Measurements from ENCODE around the gene ATP8B4.

Gene ATP8B4

GRCh38 chr15:49926740-49927139 lies 192.3 kb downstream of the ATP8B4 start:
- no peak for DNase-seq

- DNase-seq, result no peak
These were observed 195.4 kb downstream of the ATP8B4 start for GRCh38 chr15:49923671-49924070.

DNA sequence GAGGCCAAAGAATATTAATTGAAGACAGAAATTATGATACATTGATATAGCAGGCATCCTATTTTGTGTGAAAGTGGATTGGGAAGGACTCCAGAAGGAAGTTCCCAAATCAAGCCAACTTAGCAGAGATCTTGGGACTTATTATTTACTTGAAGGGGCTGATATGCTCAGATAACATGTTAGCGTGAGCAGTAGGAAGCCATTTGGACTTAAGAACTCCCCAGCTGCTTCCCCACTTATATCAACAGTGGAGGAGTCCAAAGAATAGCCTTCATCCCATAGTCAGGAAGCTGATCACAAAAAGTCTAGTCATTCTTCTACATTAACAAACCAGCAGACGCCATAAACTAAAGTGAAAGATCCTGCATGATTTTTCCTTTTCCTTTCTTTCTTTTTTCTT lies 200.0 kb downstream of the ATP8B4 start:
- DNase-seq, result no peak

DNA sequence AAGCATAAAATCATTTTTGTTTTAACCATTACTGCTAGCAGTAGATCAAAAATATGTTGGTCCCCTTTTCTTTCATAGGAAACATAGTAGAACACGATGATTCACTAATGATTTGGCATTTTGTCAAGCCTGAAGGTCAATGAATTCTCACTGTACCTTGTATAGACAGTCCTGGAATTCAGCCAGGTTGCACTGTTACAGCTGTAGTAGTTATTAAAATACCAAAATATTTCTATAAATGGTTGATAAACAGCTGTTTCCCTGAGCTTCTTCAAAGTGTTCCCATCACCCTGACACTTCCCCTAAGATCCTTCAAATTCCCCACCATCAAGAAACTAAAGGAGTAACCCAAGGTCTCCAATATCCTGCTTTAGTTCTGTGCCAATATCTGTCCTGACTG lies 200.9 kb downstream of the ATP8B4 start:
- no peak for DNase-seq

GRCh38 chr15:49916998-49917397 lies 202.0 kb downstream of the ATP8B4 start:
- no peak for DNase-seq

GRCh38 chr15:49915822-49916221 lies 203.2 kb downstream of the ATP8B4 start:
- no peak for DNase-seq

DNA sequence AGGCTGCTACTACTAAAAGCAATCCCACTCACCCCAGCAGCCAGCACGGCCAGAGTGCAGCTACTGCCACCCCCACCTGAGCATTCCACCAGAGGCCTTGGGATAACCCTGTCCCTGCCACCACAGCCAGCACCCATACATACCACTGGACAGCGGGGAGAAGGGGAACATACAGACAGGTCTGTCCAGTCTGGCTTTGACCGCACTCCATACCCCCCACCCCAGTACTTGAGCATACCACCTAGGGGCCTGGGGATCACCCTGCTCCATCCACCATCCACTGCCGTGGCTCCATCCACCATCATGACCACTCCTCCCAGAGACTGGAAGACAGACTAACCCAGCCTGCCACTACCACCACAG lies 210.1 kb downstream of the ATP8B4 start:
- DNase-seq, result no peak

- no peak for DNase-seq
These were observed 210.6 kb downstream of the ATP8B4 start for GRCh38 chr15:49908236-49908932.

DNA sequence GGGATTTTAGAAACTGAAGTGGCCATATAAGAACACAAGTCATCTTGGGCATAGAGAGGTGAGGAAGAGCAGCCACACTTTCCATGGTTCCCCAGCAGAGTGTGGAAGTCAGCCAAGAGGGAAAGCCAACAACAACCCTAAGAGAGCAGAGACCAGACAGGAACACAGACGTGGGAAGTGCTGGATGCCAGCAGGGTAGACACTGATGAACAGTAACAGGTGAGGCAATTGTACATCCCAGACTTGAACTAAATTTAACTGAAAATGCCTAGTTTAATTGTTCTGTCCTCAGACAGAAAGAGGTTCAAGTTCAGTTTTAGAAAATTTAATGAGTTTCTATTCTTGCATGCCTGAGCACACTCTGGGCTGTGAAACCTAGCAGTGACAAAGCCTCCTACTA lies 212.1 kb downstream of the ATP8B4 start:
- no peak for DNase-seq

- DNase-seq, result no peak
These were observed 213.8 kb downstream of the ATP8B4 start for GRCh38 chr15:49905221-49905620.

- DNase-seq, result no peak
These were observed 214.7 kb downstream of the ATP8B4 start for GRCh38 chr15:49904296-49904695.

GRCh38 chr15:49902685-49903501 lies 216.1 kb downstream of the ATP8B4 start:
- DNase-seq, result no peak

DNA sequence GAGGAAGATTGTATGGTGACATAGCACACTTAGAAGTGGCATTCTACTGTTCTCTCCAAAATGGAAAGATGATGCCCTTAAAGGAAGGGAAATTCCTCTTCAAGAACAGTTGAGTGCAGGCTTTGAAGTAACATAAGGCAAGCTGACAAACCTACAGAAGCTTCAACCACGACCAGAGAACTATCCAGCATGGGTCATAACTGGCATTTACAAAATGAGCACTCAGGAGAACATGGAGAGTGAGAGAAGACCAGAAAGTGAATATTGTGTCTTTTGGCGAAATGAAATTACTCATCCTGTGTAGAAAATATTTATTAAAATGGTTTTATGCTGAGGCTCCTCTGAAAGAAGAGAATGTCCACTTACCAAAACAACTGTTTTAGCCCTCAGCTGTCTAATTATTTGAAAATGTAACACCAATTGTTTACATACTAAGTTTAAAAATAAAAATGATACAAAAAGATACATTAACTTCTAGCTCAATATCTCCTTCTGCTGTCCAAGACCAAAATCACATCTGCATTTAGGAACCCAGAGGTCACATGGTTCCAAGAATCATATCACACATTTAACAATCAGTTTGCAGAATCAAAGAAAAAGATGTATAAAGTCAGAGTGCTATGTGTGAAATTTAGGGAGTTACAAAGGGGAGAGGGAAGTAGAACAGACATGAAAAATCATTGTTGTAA lies 216.9 kb downstream of the ATP8B4 start:
- DNase-seq, result no peak

DNA sequence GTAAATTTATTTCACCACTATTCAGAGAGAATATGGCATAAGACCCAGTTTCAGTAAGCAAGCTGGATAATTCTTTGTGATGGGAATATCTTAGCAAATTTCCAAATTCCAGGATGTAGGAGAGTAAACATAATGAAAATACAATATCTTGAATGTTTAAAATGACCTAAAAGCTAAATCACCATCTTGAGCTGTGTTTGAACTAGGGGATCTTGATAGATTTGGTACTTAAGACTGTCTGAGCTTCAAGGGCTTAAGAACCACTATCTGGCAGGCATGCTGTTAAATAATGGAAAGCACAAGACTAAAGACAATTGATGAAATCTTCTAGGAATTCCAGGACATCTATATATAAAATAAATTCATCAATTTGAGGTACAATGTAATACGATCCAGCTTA lies 217.7 kb downstream of the ATP8B4 start:
- DNase-seq, result no peak

DNA sequence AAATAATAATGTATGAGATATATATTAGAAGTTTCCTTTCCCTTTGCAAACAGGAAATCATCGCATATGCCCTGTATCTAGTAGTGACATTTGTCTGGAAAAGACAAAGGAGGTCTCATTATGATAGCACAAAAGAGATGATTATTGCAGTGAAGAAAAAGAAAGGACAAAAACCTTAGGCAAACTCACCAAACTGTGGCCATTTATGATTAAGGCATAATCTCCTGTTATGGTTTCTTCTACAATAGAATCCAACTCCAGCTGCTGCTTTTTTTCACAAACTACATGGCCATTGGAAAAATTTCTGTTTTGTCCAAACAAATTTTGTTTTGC lies 218.2 kb downstream of the ATP8B4 start:
- DNase-seq, result no peak

- DNase-seq, result no peak
These were observed 218.8 kb downstream of the ATP8B4 start for GRCh38 chr15:49900006-49900902.

DNA sequence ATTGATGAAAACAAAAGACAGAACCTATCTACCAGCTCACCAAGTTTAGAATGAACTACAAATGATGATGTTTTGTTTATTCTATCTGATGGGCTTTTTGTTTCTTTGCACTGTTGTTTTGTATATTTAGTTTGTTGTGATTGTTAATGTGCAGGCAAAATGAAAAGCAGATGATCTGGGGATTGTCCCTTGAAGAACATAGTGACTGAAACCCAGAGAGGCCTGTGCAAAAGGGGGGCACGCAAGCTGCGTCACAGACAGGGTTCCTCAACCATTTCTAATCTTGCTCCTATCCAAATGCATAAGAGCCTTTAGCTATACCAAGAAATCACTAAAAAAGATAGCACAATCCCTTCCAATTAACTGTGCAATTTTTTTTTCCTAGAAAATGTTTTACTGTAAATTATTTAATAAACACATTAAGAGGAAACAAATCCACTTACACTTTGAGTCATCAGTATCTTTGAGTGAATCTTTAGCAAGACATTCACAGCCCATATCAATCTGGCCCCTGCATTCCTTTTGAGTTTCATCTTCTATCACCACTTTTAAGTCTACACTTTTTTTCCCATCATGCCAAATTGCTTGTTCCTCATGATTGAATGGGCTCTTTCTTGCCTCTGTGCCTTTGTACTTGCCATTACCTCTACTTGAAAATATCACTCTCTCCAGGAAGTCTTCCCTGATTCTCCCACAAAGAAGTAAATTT lies 220.3 kb downstream of the ATP8B4 start:
- DNase-seq, result no peak

DNA sequence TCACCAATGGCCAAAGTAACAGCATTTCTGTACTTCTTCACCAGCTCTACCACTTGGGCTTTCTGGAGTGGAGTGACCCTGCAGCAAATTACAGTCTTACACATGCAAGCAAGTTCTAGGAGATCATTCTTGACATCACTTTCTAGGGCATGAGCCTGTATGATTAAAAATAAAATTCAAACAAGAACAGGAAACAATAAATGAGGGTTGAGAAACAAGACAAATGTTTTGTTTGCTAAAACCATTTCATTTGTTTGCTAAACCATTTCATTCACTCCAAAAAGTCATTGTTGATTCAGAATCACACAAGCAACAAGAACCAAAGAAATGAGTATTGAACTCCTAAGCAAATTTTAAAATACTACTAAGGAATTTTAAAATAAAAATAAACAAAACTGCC lies 220.9 kb downstream of the ATP8B4 start:
- DNase-seq, result no peak

DNA sequence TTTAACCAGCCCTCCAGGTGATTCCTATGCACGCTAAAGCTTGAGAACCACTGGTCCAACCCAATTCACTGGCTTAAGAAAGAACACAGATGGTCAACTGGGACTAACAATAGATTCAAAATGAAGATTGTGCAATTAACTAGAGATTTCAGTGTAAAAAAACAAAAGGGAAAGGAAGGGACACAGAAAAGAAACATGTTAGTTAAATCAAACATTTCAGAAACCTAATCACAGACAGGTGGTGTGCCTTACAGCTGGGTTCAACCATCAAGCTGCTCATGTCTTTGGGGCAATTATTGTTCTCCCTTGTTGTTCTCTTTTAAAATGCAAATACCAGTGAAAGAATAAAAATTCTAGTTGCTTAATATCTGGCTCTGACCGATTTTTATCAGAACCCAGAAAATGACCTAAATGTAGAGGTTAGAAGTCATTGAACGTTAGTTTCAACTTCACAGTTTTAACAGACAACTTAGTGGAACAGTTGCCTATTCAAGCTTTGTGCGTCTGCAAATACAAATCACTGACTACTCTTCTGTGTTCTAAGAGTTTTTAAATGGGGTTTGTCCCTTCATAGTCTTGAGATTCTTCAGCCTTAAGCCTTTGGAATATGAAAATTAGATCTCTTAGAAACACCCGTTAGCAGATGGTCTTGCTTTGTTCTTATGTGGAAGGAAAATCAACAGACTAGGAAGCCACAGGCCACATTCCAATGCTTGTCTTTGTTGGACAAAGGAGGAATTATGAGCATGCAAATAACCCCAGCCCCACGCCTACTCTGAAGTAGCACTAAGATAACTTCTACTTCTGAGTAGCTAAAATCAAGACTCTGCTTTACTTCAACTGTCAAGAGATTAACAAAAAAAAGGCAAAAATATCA lies 223.4 kb downstream of the ATP8B4 start:
- DNase-seq, result no peak

DNA sequence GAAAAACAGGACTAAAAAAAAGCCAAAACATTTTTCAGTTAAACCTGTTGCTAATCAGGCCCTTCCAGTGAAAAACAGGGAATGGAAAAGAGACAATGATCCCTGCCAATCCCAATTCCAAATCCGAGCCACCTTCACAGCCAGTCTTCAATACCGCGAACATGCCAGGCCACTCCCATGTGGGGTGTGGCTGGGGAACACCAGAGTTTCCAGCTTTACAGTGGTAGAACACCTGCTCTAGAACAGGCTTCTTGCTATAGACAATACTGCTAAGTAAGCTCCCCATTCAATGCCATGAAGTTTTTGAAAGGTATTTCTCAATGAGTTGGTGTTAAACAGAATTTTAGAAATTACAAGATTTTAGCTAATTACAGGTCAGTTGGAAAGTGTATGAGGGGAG lies 228.3 kb downstream of the ATP8B4 start:
- DNase-seq, result no peak

GRCh38 chr15:49889536-49889935 lies 229.5 kb downstream of the ATP8B4 start:
- no peak for DNase-seq

Measured in activated effector memory CD4-positive, alpha-beta T cell treated with anti-CD3 and anti-CD28 coated beads, Interleukin-2, amount 50 U/mL, for 16 hours (primary cell).